Measurements from ENCODE around the gene UCK2. TPM values are rescaled to one million over a fixed set of nuclear protein-coding genes. Genes with fewer than 3 reads are reported as not detected.

Gene UCK2
- total RNA-seq, 2 donors from 2014 or later = 65.8 to 73.6 TPM

DNA sequence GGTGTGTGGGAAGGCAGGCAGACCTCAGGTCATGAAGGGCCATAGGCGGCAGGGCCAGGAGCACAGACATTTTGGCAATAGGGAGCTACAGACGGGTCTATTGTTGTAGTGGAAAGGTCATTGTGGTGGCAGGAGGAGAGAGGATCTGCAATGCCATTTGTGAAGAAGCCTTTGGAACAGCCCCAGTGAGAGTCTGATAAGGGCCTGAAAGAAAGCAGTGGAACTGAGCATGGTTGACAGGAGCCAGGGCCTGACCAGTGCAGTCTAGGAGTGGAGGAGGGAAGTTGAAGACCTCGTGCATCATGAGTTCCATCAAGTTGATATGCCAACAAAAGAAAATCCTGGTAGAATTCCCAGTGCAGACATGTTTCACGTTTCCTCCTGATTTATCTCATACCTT, 65.5 kb downstream of the UCK2 start:
- Histone ChIP-seq H3K27me3 (ENCODE audit: control insufficient read depth, insufficient read depth, low read length, poor library complexity, severe bottlenecking) (no peaks in the 10 kb centered on the region), H3K9ac (ENCODE audit: extremely low read depth, low read length, poor library complexity, severe bottlenecking) (no peak overlapping the region), H3K4me3 (ENCODE audit: low read length) (no peak overlapping the region), H3K27ac (ENCODE audit: low read depth, low read length) (no peak overlapping the region), H3K4me1 (ENCODE audit: control insufficient read depth, insufficient read depth, low read length) (peaks cover 20% of the 10 kb centered on the region), H3K9me3 (ENCODE audit: control insufficient read depth, low read length) (no peaks in the 10 kb centered on the region), H3K36me3 (ENCODE audit: control insufficient read depth, insufficient read depth, low read length) (peaks cover 56% of the 10 kb centered on the region)
- no peaks in the 10 kb centered on the region for H3K27me3 Mint-ChIP-seq (ENCODE audit: insufficient read depth)
- no peak for DNase-seq
- no peak overlapping the region for H3K4me3 Mint-ChIP-seq
- TF ChIP-seq, protein P1, sequence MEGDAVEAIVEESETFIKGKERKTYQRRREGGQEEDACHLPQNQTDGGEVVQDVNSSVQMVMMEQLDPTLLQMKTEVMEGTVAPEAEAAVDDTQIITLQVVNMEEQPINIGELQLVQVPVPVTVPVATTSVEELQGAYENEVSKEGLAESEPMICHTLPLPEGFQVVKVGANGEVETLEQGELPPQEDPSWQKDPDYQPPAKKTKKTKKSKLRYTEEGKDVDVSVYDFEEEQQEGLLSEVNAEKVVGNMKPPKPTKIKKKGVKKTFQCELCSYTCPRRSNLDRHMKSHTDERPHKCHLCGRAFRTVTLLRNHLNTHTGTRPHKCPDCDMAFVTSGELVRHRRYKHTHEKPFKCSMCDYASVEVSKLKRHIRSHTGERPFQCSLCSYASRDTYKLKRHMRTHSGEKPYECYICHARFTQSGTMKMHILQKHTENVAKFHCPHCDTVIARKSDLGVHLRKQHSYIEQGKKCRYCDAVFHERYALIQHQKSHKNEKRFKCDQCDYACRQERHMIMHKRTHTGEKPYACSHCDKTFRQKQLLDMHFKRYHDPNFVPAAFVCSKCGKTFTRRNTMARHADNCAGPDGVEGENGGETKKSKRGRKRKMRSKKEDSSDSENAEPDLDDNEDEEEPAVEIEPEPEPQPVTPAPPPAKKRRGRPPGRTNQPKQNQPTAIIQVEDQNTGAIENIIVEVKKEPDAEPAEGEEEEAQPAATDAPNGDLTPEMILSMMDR (conservative IDR thresholded peaks at IDR 0.05) = no peak
- H3K27ac Mint-ChIP-seq = peak overlapping the region; percentile 80
- peaks cover 4% of the 10 kb centered on the region for H3K9me3 Mint-ChIP-seq
- H3K4me1 Mint-ChIP-seq = peaks cover 41% of the 10 kb centered on the region
- 84 to 96% methylated on average over 4 of the region's 4 CpGs for WGBS, 2 experiments (ENCODE audit: insufficient coverage in 1 of 2, insufficient read length in 1 of 2)
- peaks cover 68% of the 10 kb centered on the region for H3K36me3 Mint-ChIP-seq (ENCODE audit: low read depth)

DNA sequence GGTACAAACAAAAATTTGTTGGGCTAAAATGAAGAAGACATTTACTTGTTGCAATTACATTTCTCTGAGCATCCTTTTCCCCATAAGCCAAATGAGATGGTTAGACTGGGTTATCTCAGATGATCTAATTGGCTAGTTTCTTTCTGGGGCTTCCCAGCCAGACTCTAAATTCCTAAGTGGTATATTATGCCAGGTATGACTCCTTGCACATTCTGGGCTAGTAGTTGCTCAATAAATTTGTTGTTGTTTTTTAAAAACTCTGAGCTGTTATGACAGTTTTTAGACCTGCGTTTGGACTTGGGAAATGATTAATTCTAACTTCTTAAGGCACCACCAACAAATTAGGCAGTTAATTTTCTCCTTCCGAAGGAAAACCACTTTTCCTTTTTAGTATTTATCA, 66.1 kb downstream of the UCK2 start:
- H3K4me3 ChIP-seq (ENCODE audit: low read length) = no peak overlapping the region
- H3K27ac ChIP-seq (ENCODE audit: low read depth, low read length) = no peak overlapping the region
- H3K9ac ChIP-seq (ENCODE audit: extremely low read depth, low read length, poor library complexity, severe bottlenecking) = no peak overlapping the region
- peaks cover 41% of the 10 kb centered on the region for H3K4me1 Mint-ChIP-seq
- 95 to 100% methylated on average over 2 of the region's 2 CpGs for WGBS, 2 experiments (ENCODE audit: insufficient coverage in 1 of 2, insufficient read length in 1 of 2)
- no peaks in the 10 kb centered on the region for H3K9me3 ChIP-seq (ENCODE audit: control insufficient read depth, low read length)
- peaks cover 20% of the 10 kb centered on the region for H3K4me1 ChIP-seq (ENCODE audit: control insufficient read depth, insufficient read depth, low read length)
- no peak overlapping the region for H3K27ac Mint-ChIP-seq
- TF ChIP-seq, protein P1 (conservative IDR thresholded peaks at IDR 0.05) = no peak
- peaks cover 58% of the 10 kb centered on the region for H3K36me3 ChIP-seq (ENCODE audit: control insufficient read depth, insufficient read depth, low read length)
- peaks cover 74% of the 10 kb centered on the region for H3K36me3 Mint-ChIP-seq (ENCODE audit: low read depth)
- H3K9me3 Mint-ChIP-seq = peaks cover 4% of the 10 kb centered on the region
- no peak overlapping the region for H3K4me3 Mint-ChIP-seq
- H3K27me3 ChIP-seq (ENCODE audit: control insufficient read depth, insufficient read depth, low read length, poor library complexity, severe bottlenecking) = no peaks in the 10 kb centered on the region
- no peak for DNase-seq
- no peaks in the 10 kb centered on the region for H3K27me3 Mint-ChIP-seq (ENCODE audit: insufficient read depth)

DNA sequence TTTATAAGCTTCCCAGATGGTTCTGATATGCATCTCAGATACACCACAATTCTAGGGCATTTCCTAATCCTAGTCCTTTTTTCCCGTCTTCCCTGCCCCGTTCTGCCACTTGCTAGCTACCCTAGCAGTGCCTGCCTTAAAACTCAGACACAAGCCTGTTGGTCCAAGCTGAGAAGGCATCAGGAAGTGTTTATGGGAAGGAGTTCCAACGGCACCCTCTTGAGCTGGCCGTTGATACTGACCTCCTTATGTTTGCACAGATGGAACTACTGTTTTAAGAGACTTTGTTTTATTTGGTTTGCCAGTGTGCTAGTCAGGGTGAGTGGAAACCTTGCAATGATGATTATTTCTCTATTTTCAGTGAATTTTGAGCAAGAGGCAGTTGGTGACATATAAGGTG, 67.2 kb downstream of the UCK2 start:
- Mint-ChIP-seq H3K27ac (no peak overlapping the region), H3K4me1 (peaks cover 35% of the 10 kb centered on the region)

More for the DNA sequence above, 67.2 kb downstream of the UCK2 start:
- peak; percentile 48 for DNase-seq
- Histone ChIP-seq H3K27ac (ENCODE audit: low read depth, low read length) (no peak overlapping the region), H3K27me3 (ENCODE audit: control insufficient read depth, insufficient read depth, low read length, poor library complexity, severe bottlenecking) (no peaks in the 10 kb centered on the region), H3K9me3 (ENCODE audit: control insufficient read depth, low read length) (no peaks in the 10 kb centered on the region), H3K4me3 (ENCODE audit: low read length) (no peak overlapping the region), H3K36me3 (ENCODE audit: control insufficient read depth, insufficient read depth, low read length) (peaks cover 63% of the 10 kb centered on the region), H3K9ac (ENCODE audit: extremely low read depth, low read length, poor library complexity, severe bottlenecking) (no peak overlapping the region), H3K4me1 (ENCODE audit: control insufficient read depth, insufficient read depth, low read length) (peaks cover 23% of the 10 kb centered on the region)
- Mint-ChIP-seq H3K4me3 (no peak overlapping the region), H3K27me3 (ENCODE audit: insufficient read depth) (no peaks in the 10 kb centered on the region), H3K36me3 (ENCODE audit: low read depth) (peaks cover 81% of the 10 kb centered on the region), H3K9me3 (peaks cover 4% of the 10 kb centered on the region)
- TF ChIP-seq, protein P1 (conservative IDR thresholded peaks at IDR 0.05) = peak; percentile 41
- WGBS, 2 experiments (ENCODE audit: insufficient coverage in 1 of 2, insufficient read length in 1 of 2) = 89% methylated on average over 4 of the region's 4 CpGs

Data from endodermal cell (in vitro differentiated cells).